Vagina (tissue), 2 donors: Measurements from ENCODE around the gene MESD. TPM values are rescaled to one million over a fixed set of nuclear protein-coding genes. Genes with fewer than 3 reads are reported as not detected.
A peak's percentile ranks its signal among the peaks of the same experiment; 100 is the strongest.

Source experiments
- DNase-seq, 2 donors: peaks; one replicate each; pipeline ENCODE4 v3.0.0-alpha.2; 2017; ENCODE audit errors: extremely low spot score in 2 of 2
- H3K27ac ChIP-seq: fragments of 200-600 bp; sonication (generic); one replicate; pipeline ENCODE4 v1.5.1; 2019
- H3K27me3 ChIP-seq: fragments of 200-600 bp; sonication (generic); one replicate; pipeline ENCODE4 v1.5.1; 2019
- H3K36me3 ChIP-seq, 2 donors: fragments of 200-600 bp; sonication (generic); one replicate each; pipeline ENCODE4 v1.5.1; 2017 to 2019
- H3K4me1 ChIP-seq: fragments of 200-600 bp; sonication (generic); one replicate; pipeline ENCODE4 v1.5.1; 2019
- H3K4me3 ChIP-seq, 2 donors: fragments of 200-600 bp; sonication (generic); 1 replicate in 1 of 2; 2 replicates in 1 of 2; pipeline ENCODE4 v1.5.1; 2016 to 2019
- H3K9me3 ChIP-seq: fragments of 200-600 bp; sonication (generic); one replicate; pipeline ENCODE4 v1.5.1; 2019
- POLR2A ChIP-seq, 2 donors: fragments of 450-650 bp; IDR thresholded peaks; one replicate each; pipeline ENCODE4 v1.6.1; 2017; ENCODE audit warnings: antibody characterized with exemption in 2 of 2, mild to moderate bottlenecking in 2 of 2, moderate library complexity in 2 of 2
- POLR2AphosphoS5 ChIP-seq, 2 donors: sonication (generic); formaldehyde crosslinking; IDR thresholded peaks; one replicate each; pipeline ENCODE4 v1.9.0; 2017; ENCODE audit warnings: antibody characterized with exemption in 2 of 2, mild to moderate bottlenecking in 2 of 2, low read depth in 1 of 2; ENCODE audit not compliant: insufficient read depth in 1 of 2
- intact Hi-C: fragments of 100-400 bp; cut with DNase I; formaldehyde crosslinking; loops from one replicate; pipeline ENCODE4 v1.15.1; 2023
- total RNA-seq: library from RNA; depleted of rRNA; stranded (reverse); fragments of >200 nt; gene quantifications from one replicate; pipeline ENCODE4 v1.2.3, GENCODE V29; 2016
- TF ChIP-seq, protein P1 (sequence below), 3 experiments: fragments of 450-650 bp in 2 of 3; fragments of 200-600 bp in 1 of 3; sonication (generic) in 1 of 3; IDR thresholded peaks; one replicate each; pipeline ENCODE4 v1.5.1; 2017 to 2019; ENCODE audit warnings: antibody characterized with exemption in 3 of 3, mild to moderate bottlenecking in 2 of 3, moderate library complexity in 2 of 3

MESD gene
- total RNA-seq, 1 donor from 2014 or later, result 17.9 TPM

- DNase-seq, result no peak
- peaks cover 13% of the 10 kb centered on the region for H3K4me1 ChIP-seq
- no peak overlapping the region for H3K27ac ChIP-seq
- no peaks in the 10 kb centered on the region for H3K9me3 ChIP-seq
- no peak overlapping the region for H3K4me3 ChIP-seq
- H3K27me3 ChIP-seq, result no peaks in the 10 kb centered on the region
- intact Hi-C loops, result no loop called here
- TF ChIP-seq, protein P1, sequence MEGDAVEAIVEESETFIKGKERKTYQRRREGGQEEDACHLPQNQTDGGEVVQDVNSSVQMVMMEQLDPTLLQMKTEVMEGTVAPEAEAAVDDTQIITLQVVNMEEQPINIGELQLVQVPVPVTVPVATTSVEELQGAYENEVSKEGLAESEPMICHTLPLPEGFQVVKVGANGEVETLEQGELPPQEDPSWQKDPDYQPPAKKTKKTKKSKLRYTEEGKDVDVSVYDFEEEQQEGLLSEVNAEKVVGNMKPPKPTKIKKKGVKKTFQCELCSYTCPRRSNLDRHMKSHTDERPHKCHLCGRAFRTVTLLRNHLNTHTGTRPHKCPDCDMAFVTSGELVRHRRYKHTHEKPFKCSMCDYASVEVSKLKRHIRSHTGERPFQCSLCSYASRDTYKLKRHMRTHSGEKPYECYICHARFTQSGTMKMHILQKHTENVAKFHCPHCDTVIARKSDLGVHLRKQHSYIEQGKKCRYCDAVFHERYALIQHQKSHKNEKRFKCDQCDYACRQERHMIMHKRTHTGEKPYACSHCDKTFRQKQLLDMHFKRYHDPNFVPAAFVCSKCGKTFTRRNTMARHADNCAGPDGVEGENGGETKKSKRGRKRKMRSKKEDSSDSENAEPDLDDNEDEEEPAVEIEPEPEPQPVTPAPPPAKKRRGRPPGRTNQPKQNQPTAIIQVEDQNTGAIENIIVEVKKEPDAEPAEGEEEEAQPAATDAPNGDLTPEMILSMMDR (IDR thresholded peaks at IDR 0.05), result no peak
- TF ChIP-seq POLR2A (IDR thresholded peaks at IDR 0.05) (no peak), POLR2AphosphoS5 (IDR thresholded peaks at IDR 0.05; ENCODE audit: insufficient read depth in 1 of 2, low read depth in 1 of 2) (no peak)
- no peaks in the 10 kb centered on the region for H3K36me3 ChIP-seq
These were observed 36.2 kb upstream of the MESD start for GRCh38 chr15:81025721-81026370.

DNA sequence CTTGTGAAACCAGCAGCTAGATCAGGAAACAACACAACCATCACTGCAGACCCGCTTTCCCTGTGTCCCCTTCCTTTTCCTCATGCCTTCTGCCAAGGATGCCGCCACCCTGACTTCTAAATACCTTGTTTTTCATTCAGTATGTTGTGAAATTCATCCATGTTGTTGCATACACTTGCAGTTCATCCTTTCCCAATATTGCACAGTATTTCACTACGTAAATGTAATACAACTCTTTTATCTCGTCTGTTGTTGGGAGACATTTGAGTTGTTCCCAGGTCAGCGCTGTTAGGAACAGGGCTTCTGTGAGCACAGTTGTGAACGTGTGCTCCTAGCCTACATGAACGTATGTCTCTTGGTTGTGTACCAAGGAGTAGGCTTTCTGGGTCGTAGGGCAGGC lies 35.3 kb upstream of the MESD start:
- Histone ChIP-seq H3K4me1 (peaks cover 13% of the 10 kb centered on the region), H3K4me3 (no peak overlapping the region), H3K27me3 (no peaks in the 10 kb centered on the region), H3K36me3 (no peaks in the 10 kb centered on the region), H3K9me3 (no peaks in the 10 kb centered on the region), H3K27ac (no peak overlapping the region)
- no peak for DNase-seq
- intact Hi-C loops, result no loop called here
- no peak for TF ChIP-seq POLR2A (IDR thresholded peaks at IDR 0.05)
- no peak for TF ChIP-seq POLR2AphosphoS5 (IDR thresholded peaks at IDR 0.05; ENCODE audit: insufficient read depth in 1 of 2, low read depth in 1 of 2)
- TF ChIP-seq, protein P1 (IDR thresholded peaks at IDR 0.05), result no peak

DNA sequence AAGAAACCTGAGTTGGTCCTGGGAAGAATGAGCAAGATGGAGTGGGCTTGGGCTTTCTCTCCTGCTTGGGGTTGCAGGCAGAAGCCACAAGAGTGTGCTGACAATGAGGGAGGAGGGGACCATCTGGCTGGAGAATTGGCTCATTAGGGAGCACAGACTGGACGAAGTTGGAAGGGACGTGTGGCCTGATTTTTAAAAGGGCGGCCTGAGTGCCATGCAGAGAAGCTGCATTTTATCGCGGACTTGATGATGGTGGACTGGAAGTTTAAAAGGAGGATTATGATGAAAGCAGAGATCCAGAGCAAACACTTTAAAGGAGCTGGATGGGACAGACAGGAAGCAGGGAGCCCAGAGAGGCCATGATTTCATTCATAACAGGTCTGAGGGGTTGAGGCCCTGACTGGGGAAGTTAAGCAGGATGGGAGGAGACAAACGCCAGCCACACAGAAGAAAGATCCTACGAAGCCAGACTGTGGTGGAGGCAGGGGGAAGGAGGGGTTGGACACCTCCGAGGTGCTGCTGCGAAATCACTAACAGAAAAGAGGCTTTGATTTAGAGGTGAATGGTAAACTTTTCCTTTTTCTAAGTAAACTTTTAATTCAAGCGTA lies 34.8 kb upstream of the MESD start:
- H3K27ac ChIP-seq, result peak overlapping the region; percentile 70
- DNase-seq, result no peak

DNA sequence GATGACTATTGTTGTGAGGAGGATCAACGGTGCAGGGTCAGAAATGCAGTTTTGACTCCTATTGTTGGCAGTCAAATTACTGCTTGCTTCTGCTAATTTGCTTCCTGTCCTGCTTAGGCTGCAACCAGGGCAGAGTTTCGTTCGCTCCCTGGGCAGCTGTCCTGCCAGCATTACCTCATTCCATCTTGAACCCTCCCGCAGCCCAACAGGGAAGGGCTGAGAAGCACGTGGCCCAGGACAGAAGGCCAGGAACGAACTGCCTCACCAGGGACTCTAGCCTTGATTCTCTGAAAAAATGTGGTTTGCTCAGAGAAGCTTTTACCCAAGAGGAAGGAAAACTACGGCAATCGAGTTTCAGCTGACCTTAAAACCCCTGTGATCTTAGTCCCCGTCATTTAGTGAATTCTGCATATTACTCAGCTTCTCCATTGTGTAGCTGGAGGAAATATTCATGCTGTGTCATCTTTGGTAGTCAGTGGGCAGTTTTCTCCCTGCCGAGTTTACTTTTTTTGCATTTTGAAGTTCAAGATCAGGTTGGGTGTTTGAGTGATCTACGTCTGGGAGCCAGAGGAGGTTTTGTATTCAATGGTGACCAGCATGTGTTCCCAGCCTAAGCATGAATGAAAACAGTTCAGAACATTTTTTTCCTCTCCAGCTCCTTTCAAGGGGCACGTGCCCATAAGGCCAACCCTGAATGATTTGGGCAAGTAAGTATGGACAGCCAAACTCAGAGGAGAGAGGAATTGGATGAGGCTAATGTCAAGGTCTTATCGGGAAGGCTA lies 34.1 kb upstream of the MESD start:
- H3K27ac ChIP-seq, result peak overlapping the region; percentile 70
- H3K27me3 ChIP-seq, result no peaks in the 10 kb centered on the region
- H3K4me1 ChIP-seq, result peaks cover 13% of the 10 kb centered on the region
- no peaks in the 10 kb centered on the region for H3K36me3 ChIP-seq
- intact Hi-C loops, result no loop called here
- DNase-seq, result no peak
- H3K9me3 ChIP-seq, result no peaks in the 10 kb centered on the region
- TF ChIP-seq, protein P1 (IDR thresholded peaks at IDR 0.05), result no peak
- TF ChIP-seq POLR2AphosphoS5 (IDR thresholded peaks at IDR 0.05; ENCODE audit: insufficient read depth in 1 of 2, low read depth in 1 of 2), result peak; percentile 32 to 62
- H3K4me3 ChIP-seq, result no peak overlapping the region

More for the DNA sequence above, 34.8 kb upstream of the MESD start:
- Histone ChIP-seq H3K4me1 (peaks cover 13% of the 10 kb centered on the region), H3K36me3 (no peaks in the 10 kb centered on the region), H3K4me3 (no peak overlapping the region), H3K9me3 (no peaks in the 10 kb centered on the region), H3K27me3 (no peaks in the 10 kb centered on the region)
- TF ChIP-seq POLR2AphosphoS5 (IDR thresholded peaks at IDR 0.05; ENCODE audit: insufficient read depth in 1 of 2, low read depth in 1 of 2) (no peak), POLR2A (IDR thresholded peaks at IDR 0.05) (no peak)
- TF ChIP-seq, protein P1 (IDR thresholded peaks at IDR 0.05), result no peak
- intact Hi-C loops, result no loop called here
